ENCODE measurements around the gene ITPKB.
"Not testable (repeated sequence)": the region's sequence is repeated elsewhere in the genome, so short reads cannot be mapped to it uniquely, and the experiment has no call there.

Gene ITPKB

DNA sequence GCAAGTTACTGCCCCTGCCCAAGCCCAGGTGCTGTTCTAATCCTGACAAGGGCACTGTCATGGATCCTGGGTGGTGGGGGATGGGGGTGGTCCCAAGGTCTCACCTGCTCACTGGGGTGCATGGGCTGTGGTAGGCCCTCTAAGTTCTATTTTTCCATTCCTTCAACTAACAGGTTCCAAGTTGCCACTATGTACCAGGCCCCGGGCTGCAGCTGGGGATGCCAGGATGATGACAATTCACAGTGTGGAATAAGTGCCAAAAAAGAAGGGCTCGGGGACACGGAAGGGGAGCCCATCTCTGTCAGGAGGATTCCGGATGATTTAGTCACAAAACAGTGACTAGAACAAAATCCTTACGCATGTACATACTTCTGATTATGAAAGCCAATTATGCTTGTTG, 114.6 kb downstream of the ITPKB start:
- DNase-seq (ENCODE audit: low read depth, low spot score) = no peak

DNA sequence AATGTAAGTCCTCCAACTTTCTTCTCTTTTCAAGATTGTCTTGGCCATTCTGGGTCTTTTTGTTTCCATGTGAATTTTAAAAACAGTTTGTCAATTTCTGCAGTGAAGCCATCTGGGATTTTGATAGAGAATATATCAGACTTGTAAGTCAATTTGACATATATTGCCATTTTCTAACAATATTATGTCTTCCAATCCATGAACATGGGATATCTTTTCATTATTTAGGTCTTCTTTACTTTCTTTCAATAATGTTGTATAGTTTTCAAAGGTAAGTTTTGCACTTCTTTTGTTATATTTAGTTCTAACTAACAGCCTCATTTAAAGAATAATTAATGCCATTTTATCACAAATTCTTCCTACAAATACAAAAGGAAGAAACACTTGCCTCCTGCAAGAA, 117.1 kb downstream of the ITPKB start:
- no peak for DNase-seq (ENCODE audit: low read depth, low spot score)

DNA sequence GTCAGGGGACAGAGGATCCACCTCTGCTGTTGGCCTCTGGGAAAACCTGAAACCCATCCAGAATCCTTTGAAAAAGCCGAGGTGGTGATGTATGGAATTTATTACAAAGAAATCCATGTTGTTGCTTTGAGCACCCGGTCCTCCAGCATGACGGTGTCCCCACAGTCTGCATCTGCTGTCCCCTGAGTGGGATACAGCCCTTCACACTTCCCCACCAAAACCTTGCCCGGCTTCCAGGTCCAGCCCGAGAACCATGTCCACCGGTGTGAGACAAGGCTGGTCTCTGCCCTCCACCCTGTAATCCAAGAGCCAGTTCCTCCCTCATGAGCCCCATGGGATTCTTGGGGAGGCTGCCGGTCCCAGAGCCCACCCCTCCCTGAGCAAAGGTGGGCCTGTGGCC, 120.1 kb downstream of the ITPKB start:
- no peak for DNase-seq (ENCODE audit: low read depth, low spot score)

DNA sequence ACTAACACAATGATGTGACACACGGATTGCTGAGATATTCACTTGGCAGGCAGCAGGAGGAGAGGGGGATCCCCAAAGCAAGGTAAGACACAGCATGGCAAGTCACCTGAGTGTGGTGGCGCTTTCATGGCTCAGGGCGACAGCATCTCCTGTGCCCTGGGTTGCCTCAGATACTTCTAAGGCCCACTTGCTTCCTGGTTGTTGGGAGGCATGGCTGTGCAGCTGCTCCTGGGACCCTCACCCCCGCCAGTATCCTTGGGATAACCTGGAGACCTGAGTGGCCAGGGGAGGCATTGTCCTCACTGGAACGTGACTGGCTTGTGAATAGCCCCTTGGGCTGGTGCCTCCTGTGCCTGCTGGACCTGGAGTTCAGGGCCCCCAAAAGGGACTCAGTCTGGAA, 120.7 kb downstream of the ITPKB start:
- DNase-seq (ENCODE audit: low read depth, low spot score) = no peak

GRCh38 chr1:226617719-226618118, 121.4 kb downstream of the ITPKB start:
- DNase-seq (ENCODE audit: low read depth, low spot score) = not testable (repeated sequence)

GRCh38 chr1:226617109-226617508, 122.0 kb downstream of the ITPKB start:
- DNase-seq (ENCODE audit: low read depth, low spot score) = no peak

DNA sequence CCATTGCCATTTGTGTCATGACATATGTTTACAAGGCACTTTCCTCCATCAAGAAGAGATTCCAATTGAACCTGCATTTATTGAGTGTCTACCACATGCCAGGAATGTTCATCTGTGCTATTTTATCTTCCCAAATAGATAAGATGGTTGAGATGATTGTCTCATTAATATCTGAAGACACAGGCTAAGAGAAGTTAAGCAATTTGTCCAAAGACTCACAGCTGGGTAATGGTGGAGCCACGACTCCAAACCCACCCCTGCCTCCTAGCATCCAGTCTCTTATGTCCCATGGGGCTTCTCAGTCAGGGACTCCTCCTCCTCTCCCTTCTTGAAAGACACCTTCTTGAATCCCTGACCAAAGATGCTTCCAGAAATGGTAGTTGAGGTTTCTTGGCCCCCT, 122.4 kb downstream of the ITPKB start:
- no peak for DNase-seq (ENCODE audit: low read depth, low spot score)

- no peak for DNase-seq (ENCODE audit: low read depth, low spot score)
These were observed 123.2 kb downstream of the ITPKB start for GRCh38 chr1:226615876-226616275.

DNA sequence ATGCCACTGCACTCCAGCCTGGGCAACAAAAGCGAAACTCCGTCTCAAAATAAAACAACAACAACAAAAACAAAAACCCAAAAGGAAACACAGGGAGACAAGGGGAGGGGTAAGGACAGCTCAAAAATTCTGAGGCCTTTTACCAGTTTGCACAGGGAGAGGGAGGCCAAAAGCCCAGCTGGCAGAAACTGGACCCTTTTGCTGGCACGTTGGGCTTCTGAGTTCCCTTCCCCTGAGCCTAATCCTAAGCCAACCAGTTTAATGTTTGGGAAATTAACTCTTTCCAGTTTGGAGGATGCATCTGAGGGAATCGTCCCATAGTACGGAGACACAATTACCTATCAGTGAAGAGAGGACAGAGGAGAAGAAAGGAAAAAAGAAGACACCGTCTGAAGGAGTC, 127.1 kb downstream of the ITPKB start:
- not testable (repeated sequence) for DNase-seq (ENCODE audit: low read depth, low spot score)

- no peak for DNase-seq (ENCODE audit: low read depth, low spot score)
These were observed 127.8 kb downstream of the ITPKB start for GRCh38 chr1:226611301-226611700.

GRCh38 chr1:226610671-226611070, 128.4 kb downstream of the ITPKB start:
- no peak for DNase-seq (ENCODE audit: low read depth, low spot score)

DNA sequence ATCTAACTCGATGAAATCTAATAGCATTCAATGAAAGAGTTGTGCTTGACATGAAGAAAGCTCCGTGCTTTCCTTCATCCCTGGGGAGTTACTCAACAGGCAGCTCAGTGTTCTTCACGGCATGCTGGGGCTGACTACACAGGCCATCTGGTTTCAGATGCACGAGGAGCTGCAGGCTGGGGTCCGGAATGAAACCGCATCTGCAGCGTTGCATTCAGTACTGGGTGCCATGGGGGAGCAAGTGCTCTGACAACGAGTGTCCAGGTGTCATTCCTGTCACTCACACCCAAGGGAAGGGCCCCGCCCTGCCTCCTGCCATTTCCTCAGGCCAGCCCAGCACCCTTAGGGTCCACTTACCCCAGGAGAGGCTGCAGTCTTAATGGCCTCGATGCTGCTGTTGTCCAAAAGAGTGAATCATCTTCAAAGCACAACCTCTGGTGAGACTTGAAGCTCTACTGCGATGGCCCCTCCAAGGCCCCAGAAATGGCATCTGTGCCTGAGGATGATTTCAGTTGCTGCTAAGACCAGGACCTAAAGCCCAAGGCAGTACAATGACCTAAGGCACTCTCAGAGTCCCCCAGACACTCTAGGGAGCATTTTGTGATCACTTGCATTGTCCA, 129.1 kb downstream of the ITPKB start:
- DNase-seq (ENCODE audit: low read depth, low spot score) = no peak

GRCh38 chr1:226608699-226609505, 130.2 kb downstream of the ITPKB start:
- DNase-seq (ENCODE audit: low read depth, low spot score) = peak; percentile 39

DNA sequence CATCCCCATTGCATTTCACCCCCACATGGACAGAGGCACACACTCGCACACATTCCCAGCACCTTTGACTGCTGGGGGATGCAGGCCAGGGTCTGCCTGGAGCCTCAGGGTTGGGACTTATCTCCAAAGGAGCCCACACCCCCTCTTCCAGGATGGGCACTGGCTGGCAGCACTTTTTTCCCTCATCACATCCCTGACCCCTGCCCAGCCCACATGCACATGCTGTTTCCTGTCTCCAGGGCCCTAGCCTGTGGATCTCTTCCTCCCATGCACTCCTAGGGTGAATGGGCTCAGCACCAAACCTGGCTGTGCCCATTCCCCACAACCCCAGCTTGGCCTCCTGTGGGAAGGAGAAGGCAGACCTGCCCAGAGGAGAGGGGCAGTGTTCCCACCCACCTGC, 131.3 kb downstream of the ITPKB start:
- no peak for DNase-seq (ENCODE audit: low read depth, low spot score)

DNA sequence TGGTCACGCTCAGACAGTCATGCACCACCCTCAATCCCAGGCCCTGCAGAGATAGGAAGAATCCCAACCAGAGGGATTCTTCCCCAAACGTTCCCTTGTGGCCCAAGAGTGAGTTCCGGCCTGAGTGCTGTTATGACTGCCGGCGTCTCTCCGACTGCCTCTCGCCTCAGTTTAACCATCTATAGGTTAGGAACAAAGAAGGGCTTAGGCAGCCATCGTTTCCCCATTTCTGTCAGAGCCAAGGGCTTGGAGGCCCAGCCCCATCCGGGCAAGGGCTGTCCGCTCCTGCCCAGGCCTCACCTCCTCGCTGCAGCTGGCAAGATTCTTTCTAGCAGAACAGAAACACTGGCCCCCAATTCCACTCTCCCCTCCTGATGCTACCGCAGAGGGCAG, 131.8 kb downstream of the ITPKB start:
- DNase-seq (ENCODE audit: low read depth, low spot score) = no peak

DNA sequence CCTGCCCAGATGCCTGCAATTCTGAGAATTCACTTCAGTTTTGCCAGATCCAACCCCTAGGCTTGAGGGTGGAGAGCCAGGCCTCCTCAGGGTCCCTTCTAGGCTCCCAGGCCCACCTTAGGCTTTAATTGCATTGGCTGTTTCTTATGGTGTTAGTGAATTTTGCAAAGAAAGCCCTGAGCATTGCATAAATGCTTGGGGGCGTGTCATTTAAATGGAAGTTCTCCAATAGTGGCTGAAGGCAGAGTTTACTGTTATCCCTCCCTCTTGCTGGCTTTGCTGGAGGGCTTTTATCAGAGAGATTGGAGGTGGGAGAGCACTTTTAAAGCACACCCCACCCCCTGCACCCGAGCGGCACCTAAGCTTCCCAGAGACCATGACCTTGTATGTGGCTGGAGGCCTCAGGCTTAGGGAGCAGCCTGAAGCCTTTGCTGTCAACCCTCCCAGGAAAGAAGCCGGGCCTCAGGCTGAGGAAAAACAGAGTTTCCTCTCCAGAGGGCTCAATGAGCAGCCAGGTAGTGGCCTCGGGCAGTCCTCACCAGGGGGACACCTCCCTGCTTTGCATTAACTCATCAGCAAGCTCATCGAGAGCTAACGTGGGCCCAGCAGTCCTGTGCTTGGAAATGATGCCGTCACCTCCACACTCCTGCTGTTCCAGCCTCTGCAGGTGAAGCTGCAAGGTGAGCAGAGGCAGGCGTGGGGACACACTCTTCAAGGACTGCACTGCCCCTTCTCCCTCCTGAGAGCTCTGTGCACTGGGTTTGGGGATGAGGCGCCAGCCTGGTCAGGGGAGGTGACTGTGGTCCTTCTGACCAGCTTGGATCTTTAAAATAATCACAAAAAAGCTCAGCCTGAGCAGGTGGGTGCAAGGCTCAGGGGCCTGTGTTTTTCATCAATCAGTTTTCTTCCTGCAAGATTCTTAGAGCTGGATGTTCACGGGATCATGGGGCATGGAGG, 132.5 kb downstream of the ITPKB start:
- DNase-seq (ENCODE audit: low read depth, low spot score) = no peak

GRCh38 chr1:226605318-226605950, 133.6 kb downstream of the ITPKB start:
- no peak for DNase-seq (ENCODE audit: low read depth, low spot score)

DNA sequence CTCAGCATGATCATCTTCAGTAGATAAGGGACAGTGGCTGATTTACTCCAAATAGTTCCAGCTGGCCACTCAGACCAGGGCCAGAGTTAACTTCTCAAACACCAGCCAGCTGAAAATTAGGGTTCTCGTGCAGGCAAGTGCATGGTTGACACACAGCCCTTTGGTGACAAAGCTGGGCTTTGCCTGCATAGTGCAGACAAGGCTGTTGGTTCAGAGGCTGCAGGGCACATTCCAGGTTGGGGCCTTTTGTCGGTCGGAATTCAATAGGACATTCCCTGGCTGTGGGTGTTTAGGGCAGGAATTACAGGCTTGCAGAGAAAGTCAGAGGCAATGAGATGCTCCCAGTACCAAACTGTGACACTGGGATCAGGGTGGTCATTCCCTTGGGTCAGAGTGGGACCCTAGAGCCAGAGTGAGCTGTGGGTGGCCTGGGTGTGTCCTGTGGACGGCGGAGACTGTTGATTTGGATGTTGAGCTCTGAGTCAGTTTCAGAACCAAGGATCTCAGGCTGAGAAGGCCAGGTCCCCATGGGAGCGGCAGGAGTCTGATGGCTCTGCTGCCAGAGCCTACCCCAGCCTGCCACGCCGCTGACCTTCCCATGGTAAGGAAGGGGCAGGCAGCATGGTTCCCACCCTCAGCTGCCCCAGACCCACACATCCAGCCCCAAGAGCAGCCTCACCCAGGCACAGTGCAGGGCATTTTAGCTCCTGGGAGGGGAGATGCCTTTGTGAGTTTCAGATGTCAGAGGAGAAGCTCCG, 134.3 kb downstream of the ITPKB start:
- DNase-seq (ENCODE audit: low read depth, low spot score) = no peak

GRCh38 chr1:226603858-226604559, 135.1 kb downstream of the ITPKB start:
- no peak for DNase-seq (ENCODE audit: low read depth, low spot score)

All from activated CD4-positive, CD25-positive, alpha-beta regulatory T cell treated with anti-CD3 and anti-CD28 coated beads, Interleukin-2, amount 50 U/mL, for 16 hours (primary cell).